Hematopoietic multipotent progenitor cell (in vitro differentiated cells): ENCODE measurements around the gene TMEM44. TPM values are rescaled to one million over a fixed set of nuclear protein-coding genes. Genes with fewer than 3 reads are reported as not detected.

Experiments
- DNase-seq, 3 donors: peaks; one replicate each; pipeline ENCODE4 v3.0.0-alpha.2; 2011 to 2015; ENCODE audit warnings: low read depth in 2 of 3, low spot score in 2 of 3
- total RNA-seq: library from RNA; depleted of rRNA; stranded (reverse); fragments of >200 nt; gene quantifications from one replicate; pipeline ENCODE4 v1.2.3, GENCODE V29; 2012

TMEM44 gene, protein sequence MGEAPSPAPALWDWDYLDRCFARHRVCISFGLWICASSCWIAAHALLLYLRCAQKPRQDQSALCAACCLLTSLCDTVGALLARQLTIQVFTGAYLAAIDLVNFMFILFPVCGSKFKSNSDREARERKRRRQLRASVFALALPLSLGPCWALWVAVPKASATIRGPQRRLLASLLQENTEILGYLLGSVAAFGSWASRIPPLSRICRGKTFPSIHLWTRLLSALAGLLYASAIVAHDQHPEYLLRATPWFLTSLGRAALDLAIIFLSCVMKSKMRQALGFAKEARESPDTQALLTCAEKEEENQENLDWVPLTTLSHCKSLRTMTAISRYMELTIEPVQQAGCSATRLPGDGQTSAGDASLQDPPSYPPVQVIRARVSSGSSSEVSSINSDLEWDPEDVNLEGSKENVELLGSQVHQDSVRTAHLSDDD
- 27.2 TPM for total RNA-seq

DNA sequence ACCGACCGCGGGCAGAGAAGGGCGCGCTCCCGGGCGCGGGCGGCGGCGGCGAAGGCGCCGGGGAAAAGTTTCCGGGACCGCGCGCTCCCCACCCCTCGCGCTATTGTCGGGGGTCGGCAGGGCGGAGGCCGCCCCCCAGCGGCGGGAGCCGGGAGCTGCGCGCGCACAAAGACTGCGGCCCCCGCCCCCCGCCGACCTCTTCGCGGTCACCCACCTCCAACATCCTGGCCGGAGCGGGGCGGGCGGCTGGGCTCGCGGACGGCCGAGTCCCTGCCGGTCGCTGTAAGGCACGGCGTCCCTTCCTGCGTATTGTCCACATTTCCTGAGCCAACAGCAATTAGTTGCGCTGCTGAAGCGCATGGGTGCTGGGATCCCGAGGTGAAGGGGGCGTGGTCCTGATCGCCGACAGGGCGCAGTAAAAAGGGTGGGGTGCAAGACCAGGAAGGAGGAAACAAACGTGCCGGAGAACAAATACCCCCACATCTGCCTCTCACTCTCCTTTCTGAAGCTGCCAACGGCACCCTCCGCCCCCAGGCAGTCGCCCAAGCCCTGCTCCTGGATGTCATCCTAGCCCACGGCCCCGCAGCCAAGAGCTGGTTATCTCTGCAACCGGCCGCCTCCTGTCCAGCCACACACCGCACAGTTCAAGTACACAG lies at the start of gene TMEM44:
TSS of gene TMEM44 (minus strand) at position 71 of the 656 bp plus-strand sequence. CDS start 204 bp downstream, outside the sequence.
- peak; percentile 34 to 81 (median 78) for DNase-seq

DNA sequence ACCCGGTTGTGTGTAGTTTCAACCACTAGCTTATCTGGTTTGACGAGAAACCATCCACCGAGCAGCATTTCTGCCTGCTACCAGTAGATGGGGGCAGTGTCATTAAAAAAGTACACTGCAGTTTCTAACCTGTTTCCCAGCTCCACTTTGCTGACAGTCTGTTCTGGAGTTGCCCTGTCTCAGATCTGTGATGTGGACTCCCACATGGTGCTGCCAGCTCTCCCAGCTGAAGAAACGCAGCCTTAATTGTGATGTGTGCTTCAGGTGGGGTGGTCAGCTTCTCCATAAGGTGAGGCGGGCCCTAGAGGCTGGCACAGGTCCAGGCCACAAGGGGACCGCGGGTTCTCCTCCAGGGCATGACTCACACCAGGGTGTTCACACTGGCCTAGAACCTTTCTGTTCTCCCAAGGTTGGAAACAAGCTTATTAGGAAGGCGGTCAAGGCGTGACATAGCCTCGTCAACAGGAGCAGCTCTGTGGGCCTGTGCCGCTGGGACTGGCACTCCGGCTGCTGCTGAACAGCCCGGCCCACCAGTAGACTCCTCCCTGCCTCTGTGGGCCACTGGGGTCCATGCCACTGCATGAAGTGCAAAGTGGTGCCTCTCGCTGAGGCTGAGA lies 49.6 kb upstream of the TMEM44 start:
- DNase-seq: peak; percentile 36 to 89 (median 84)

DNA sequence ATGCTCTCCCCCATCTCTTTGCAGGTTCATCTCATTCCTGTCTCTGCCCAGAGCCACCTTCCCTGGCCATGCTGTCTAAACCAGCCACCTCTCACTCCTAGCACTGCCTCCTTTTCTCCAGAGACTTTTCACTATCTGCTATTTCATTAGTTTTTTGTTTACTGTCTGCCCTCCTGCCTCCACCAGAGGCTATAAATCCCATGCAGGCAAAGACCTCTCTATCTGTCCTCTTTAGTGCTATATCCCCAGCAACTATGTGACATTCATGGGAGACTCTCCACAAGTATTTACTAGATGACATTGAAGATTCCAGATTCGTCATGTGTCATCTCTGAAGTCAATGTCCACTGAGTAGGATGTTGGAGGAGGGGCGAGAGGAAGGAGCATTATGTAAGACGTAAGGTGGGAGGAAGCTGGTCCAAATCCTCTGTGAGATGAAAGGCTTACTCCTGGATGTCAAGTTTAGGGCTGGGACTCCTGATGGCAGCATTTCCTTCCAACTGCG lies 49.0 kb upstream of the TMEM44 start:
- DNase-seq: no peak

DNA sequence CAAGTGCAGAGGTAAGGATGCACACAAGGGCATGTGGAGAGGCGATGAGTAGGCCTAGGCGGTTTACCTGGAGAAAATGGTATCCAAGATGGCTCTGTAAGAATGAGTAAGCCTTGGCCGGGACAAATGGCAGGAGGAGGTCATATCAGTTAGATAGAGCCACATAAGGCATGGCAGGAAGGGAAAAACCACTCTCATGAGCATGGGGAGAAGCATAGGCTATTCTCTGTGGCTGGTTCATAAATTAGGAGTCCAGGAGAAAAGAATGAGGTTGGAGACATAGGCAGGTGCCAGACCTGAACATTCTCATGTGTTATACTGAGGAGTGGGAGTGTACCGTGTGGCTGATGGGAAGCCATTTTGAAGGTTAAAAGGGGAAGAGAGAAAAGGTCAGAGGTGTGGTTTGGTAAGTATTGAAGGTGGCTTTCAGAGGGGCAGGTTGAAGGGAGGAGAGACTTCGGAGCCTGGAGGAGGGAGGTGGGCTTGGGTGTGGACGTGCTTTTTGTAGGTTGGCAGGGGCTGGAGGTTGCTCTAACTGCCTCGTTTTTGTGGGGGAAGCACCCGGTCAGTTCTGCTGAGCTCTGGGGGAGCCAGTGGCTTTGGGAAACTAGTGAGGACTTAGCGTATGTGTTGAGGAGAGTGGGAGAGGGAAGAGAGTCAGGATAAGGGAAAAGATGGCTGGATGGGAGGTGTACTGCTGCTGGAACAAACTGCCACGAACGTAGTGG lies 47.8 kb upstream of the TMEM44 start:
- DNase-seq: no peak

DNA sequence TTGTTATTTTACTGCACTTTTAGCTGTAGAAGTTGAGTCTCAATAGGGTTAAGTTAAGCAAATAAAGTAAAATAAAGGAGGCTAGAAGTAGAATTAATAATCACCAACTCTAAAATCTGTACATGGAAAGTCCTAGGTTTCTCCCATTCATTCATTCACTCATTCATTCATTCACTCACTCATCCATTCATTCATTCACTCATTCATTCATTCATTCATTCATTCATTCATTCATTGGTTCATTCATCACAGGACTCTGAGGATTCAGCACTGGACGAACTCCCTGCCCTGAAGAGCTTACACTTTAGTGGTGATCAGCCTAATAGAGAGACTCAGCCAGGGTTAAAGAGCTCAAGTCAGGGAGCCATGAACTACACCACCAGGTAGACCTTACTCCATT lies 43.3 kb upstream of the TMEM44 start:
- DNase-seq: no peak

DNA sequence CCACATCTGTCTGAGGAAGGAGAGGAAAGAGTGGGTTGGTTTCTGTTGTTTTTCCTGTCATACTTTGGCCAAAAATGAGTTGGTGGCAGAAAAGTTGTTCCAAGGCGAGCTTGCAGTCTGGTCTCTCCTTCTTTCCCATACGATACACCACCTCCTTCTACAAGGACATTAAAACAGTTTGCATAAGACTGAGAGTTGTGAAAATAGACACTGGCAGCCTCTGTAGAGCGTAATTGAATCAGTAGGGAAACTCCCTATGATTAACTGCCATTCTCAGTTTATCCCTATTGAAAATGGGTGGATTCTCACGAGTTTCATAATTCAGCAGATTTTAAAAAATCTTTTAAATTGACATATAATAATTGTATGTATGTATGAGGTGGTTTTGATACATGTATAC lies 42.5 kb upstream of the TMEM44 start:
- DNase-seq: no peak

DNA sequence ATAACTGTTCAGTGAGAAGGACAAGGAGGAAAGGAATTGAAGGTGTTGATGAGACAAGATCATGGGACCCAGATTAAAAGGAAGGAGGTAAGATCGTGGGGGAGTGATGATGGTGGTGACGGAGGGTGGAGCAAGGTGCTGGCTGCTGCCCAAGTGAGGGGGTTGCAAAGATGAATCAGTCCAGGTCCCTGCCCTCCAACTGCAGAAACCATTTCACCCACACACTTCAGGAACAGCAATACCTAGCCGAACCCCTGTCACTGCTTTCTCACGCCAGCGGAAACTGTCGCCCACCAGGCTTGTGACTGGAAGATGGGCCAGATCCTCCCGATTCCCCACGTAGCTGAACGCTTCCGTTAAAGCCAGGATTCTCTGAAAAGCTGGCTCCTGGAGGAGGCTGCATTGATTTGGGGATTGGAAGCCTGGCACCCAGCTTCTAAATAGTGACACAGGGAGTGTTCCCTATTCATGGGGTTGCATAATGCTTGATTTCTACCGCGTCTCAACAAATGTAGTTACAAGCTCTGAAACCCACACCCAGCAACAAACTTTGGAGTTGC lies 41.9 kb upstream of the TMEM44 start:
- no peak for DNase-seq

DNA sequence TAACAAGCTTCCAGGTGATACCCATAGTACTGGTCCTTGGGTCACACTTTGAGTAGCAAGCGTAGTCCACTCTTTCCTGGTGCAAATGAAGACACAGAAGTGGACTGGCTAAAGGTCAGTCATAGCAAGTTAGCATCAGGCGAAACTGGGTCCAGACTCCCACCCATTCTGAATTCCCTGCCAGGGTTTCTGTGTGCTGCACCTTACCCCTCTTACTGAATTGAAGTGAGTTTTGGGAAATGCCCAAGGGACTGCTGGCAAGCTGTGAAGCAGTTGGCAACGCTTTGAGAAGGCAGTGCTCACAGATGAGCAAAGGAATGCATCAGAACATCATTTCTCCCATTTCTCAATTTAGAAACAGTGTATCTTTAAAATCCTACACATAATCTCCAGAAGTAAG lies 40.5 kb upstream of the TMEM44 start:
- DNase-seq: no peak

DNA sequence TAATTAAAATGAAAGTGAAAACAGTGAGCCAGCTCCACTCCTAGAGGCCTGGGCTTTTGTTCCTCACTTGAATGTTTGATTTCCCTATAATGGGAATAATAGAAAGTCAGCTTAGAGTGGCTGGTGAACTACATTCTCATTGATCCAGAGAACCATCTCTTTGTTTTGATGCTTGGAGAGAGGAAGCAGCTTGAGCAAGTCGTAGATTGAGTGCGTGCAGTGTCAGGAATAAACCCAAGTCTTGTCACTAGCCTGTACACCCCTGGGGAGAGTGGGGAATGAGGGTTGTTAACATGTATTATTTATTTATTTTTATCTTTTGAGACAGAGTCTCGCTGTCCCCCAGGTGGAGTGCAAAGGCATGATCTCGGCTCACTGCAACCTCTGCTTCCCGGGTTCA lies 39.7 kb upstream of the TMEM44 start:
- DNase-seq: no peak

DNA sequence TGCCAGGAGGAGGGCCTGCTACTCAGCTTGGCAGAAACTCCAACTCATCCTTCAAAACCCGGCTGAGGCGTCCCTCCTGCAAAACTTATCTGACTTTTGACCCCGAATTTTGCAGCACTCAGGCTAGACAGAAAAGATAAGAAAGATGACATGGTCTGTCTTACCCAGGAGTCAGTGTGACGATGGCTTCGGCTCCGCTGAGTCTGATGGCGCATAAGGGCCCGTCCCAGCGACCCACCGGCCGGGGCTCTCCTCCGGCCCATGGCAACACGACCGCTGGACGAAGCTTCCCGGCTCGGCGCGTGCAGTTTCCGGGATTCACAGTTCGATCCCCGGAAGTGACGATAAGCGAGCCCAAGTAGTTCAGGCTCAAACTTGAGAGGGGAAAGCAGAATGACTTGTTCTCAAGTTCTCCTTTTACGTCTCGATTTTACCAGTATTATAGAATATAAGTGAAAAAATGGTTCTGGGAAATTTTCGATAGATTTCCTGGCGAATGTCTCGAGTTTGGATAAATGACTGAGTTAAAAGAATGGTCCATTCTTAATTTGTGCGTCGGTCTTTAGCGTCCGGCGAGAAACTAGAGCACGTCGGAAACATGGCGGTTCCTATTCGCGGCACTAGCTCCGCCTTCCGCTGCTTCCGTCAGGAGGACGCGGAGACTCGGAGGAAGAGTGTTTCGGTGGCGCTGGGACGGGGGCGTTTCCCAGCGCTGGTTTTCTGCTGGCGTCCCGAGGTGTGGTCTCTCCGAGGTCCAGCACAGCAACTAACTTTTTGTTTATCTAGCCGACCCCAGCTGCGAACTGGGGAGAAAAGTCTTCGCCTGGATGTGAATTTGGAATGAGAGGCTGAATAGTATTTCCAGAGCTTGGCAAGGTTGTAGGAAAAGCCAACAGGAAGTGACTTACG lies 38.9 kb upstream of the TMEM44 start, which contains the start of gene LSG1:
TSS of gene LSG1 (minus strand) at position 292 of the 909 bp plus-strand sequence. CDS start at position 263, 29 bp downstream.
- DNase-seq: peak; percentile 86 to 98 (median 96)

DNA sequence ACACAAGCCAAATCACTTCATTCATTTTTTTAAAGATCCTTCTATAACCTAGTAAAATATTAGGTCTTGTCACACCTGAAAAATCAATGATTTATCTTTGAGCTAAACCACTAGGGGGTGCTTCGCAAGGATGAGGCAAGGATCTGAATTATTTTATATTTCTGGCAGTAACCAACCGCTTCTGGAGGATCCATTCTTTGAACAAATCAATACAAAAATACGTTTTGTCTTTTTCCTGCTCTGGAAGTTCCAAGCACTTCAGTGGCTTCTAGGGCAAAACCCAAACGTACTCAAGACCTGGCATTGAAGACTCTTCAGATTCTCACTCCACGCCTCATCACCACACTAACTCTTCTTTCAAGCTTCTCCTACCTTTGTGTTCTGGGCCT lies 38.3 kb upstream of the TMEM44 start:
- DNase-seq: peak in 1 of 3 donors; percentile 55

DNA sequence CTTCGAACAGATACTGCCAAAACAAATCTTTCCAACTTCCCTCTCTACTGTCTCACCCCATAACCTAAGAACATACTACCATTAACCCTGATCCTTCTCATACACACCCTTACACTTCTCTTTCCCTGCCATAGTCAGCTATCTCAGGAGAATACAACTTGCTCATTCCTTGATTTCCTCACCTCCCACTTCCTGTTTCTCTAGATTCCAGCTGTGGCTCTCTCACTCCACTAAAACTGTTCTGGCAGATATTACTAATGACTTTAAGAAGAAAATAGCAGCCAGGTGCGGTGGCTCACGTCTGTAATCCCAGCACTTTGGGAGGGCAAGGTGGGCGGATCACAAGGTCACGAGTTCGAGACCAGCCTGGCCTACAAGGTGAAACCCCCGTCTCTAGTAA lies 34.1 kb upstream of the TMEM44 start:
- no peak for DNase-seq

DNA sequence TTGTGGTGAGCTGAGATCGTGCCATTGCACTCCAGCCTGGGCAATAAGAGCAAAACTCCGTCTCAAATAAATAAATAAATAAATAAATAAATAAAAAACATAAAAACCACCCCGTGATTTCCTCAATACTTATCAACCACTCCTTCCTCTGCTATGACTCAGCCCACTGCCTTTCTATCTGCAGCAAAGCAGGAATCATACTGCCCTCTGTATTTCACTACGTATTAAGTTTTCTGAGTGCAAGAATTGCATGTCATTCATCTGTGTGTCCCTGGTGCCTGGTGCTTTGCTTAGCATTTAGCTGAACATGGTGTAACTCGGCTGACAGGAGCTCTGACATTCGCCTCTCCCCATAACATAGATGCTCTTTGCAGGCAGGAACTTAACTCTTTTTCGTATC lies 31.6 kb upstream of the TMEM44 start:
- DNase-seq: peak in 2 of 3 donors; percentile 63 to 69

DNA sequence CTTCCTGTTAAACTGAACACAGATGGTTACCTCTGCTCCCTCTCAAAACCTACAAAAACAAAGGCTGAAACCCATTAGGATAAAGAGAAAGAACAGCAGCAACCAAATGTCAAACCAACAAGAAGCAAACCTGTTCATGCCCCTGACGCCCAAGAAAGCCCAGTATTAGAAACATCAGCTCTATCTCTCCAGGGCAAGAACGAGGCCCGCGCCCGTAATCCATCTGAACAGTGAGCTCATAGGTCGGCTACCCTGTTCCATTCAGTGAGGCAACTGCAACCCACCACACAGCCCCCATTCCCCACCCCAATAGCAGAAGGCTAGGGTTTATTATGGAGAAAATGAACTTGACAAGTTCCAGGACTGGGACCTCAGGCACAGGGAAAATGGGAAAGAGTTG lies 28.7 kb upstream of the TMEM44 start:
- DNase-seq: peak in 1 of 3 donors; percentile 10

DNA sequence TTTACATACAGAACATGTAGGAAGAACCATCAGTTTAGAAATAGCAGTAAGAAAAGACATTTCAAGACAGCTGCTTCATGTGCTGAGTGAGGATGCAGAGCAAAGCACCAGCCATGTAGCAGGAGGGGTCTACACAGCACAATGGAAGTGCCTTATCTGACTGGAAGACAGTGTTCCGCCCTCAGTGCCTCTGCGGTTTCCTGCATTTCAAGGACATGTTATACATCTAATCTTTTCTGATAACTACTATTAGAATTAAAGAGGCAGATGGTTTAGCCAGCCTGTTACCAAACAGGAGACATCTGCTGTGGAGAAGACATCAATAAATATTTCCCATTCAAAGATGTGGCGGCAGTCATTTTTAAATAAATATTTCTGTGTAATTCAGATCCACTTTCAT lies 28.2 kb upstream of the TMEM44 start:
- DNase-seq: peak in 2 of 3 donors; percentile 59 to 73

DNA sequence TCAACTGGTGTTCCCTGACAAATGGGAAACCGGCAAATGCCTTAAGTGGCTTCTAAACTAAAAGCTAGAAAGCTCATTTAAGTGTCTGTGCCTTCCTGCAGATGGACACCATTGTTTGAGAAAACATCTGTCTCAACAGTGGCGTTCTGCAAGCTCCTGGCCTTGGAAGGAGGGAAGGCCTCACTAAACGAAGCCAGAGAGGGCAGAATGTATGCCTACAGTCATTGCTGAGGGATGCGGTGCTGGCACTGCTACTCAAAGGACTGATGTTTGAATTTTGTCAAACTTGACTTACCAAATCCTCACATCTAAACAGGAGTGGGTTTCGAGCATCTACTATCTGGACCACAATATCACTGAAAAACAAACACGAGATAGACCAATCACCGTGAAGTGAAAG lies 26.6 kb upstream of the TMEM44 start:
- DNase-seq: no peak

DNA sequence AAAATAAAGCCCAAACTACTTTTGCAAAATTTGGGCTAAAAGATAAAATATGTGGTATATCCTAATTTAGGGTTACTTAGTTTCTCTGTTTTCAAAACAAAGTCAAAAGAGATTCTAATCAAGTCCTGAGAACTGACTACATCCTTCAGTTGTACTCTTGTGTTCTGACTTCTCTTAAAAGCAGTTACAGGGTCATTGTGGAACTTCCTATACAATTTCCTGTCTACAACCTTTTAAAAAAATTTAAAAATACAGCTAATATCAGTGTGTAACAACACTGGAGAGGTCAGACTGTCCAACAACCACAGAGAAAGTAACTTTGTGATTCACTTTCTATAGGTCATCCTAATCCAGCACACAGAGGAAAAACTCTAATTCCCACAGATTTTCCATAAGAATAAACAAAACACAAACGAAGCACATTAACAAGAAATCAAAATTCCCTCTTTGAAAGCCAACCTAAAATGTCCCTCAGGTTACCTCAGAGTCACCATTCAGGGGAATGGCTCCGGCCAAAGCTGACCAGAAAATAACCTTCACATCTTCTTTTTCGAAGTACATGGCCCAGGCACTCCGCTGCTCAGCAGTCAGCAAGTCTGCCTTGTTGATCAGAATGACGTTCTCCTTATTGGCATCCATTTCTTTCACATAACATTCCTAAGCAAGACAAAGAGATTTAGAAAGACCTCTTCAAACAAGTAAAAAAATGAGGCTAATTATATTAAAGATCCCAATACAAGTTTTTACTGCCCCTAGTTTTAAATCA lies 25.4 kb upstream of the TMEM44 start:
- peak in 1 of 3 donors; percentile 25 for DNase-seq

DNA sequence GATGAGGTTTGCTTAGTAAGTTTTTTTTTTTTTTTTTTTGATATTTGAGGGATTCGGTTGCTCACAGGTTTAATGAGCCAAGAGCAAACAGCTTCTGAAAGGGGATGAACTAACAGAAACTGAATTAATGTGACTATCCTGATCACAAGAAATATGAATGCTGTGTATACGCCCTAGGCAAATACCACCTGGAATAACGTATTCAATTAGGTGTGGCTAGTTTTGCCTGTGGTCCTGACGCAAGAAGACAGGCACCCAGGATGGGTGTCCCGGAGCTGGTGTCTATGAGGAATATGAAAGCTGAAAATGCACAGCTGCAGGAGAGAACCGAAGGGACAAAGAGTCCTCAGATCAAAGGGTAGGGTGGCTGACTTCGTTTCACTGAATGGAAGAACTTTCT lies 24.2 kb upstream of the TMEM44 start:
- DNase-seq: no peak

DNA sequence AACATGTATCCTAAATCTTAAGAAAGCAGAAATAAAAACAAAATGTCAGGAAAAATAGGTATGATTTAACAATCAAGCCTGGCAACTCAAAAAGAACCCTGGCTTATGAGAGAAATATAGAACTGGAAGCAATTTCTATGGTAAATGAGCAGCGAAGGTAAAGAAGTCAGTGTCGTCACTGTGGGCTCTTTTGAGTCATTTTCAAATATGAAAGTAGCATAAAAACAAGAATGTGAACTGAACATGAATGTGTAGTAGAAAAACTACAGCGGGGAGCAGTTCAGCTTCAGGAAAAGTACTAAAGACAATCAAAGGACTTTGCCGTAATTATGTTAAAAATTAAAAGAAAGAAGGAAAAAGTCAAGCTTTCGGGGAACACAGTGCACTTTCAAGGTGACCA lies 21.2 kb upstream of the TMEM44 start:
- no peak for DNase-seq
